SK-N-SH (cell line): ENCODE results near the gene TRPC6. TPM values are rescaled to one million over a fixed set of nuclear protein-coding genes. Genes with fewer than 3 reads are reported as not detected.

ENCODE experiments used
- CTCF ChIA-PET: fragments of 300-600, 350-600 bp; formaldehyde crosslinking; extraction: SDS; loops from one replicate; lab custom pipeline; 2021; lab: Yijun Ruan, JAX
- POLR2A ChIA-PET: fragments of 350-600 bp; sonication (Branson Sonifier 250); formaldehyde crosslinking; extraction: SDS; loops from one replicate; lab custom pipeline; 2020; ENCODE audit warnings: antibody characterized with exemption, inconsistent platforms; lab: Yijun Ruan, JAX
- DNase-seq: peaks from one replicate; pipeline ENCODE4 v3.0.0; 2012
- H2AFZ ChIP-seq: fragments of 200-600 bp; sonication (generic); 2 replicates; pipeline ENCODE4 v1.8.1; 2016; ENCODE audit warnings: antibody characterized with exemption, mild to moderate bottlenecking, low read depth
- H3F3A ChIP-seq: fragments of 200-600 bp; sonication (generic); replicated peaks from 2 replicates; pipeline ENCODE3; 2016; ENCODE audit warnings: antibody characterized with exemption, mild to moderate bottlenecking; ENCODE audit not compliant: insufficient read depth
- H3K27ac ChIP-seq, 2 experiments: fragments of 200-500 bp in 1 of 2; fragments of 200-600 bp in 1 of 2; sonication (Bioruptor generic) in 1 of 2; sonication (generic), shearing (Covaris generic) in 1 of 2; 2 replicates each; pipeline versions ENCODE4 v1.5.1 to v1.6.1; 2014 to 2016; ENCODE audit warnings: low read depth in 2 of 2, inconsistent platforms in 1 of 2, low read length in 1 of 2, mild to moderate bottlenecking in 1 of 2, mixed read lengths in 1 of 2
- H3K27me3 ChIP-seq: fragments of 200-600 bp; sonication (generic), shearing (Covaris generic); 2 replicates; pipeline ENCODE4 v1.6.1; 2016; ENCODE audit warnings: mixed run types; ENCODE audit not compliant: insufficient read depth
- H3K36me3 ChIP-seq, 2 experiments: fragments of 200-500 bp in 1 of 2; fragments of 200-600 bp in 1 of 2; sonication (Bioruptor generic) in 1 of 2; sonication (generic) in 1 of 2; replicated peaks in 1 of 2; 2 replicates each; pipeline versions ENCODE3 to v1.5.1; 2014 to 2016; ENCODE audit warnings: low read length in 1 of 2, mild to moderate bottlenecking in 1 of 2; ENCODE audit not compliant: insufficient read depth in 2 of 2, control insufficient read depth in 1 of 2
- H3K4me1 ChIP-seq, 2 experiments: fragments of 200-500 bp in 1 of 2; fragments of 200-600 bp in 1 of 2; sonication (Bioruptor generic) in 1 of 2; sonication (generic), shearing (Covaris generic) in 1 of 2; 2 replicates each; pipeline versions ENCODE4 v1.5.1 to v1.6.1; 2014 to 2016; ENCODE audit warnings: low read depth in 1 of 2, low read length in 1 of 2, mixed run types in 1 of 2; ENCODE audit not compliant: insufficient read depth in 2 of 2, control insufficient read depth in 1 of 2
- H3K4me2 ChIP-seq: fragments of 200-600 bp; sonication (generic), shearing (Covaris generic); 2 replicates; pipeline ENCODE4 v1.6.1; 2017; ENCODE audit warnings: mixed run types
- H3K4me3 ChIP-seq, 2 experiments: fragments of 200-500 bp in 1 of 2; fragments of 200-600 bp in 1 of 2; sonication (Bioruptor generic) in 1 of 2; sonication (generic), shearing (Covaris generic) in 1 of 2; 2 replicates each; pipeline versions ENCODE4 v1.5.1 to v1.8.1; 2014 to 2016; ENCODE audit warnings: low read depth in 2 of 2, inconsistent platforms in 1 of 2, low read length in 1 of 2, mild to moderate bottlenecking in 1 of 2, mixed read lengths in 1 of 2, moderate library complexity in 1 of 2
- H3K79me2 ChIP-seq: fragments of 200-600 bp; sonication (generic); 2 replicates; pipeline ENCODE4 v1.8.1; 2017; ENCODE audit warnings: mild to moderate bottlenecking; ENCODE audit not compliant: insufficient read depth
- H3K9ac ChIP-seq: fragments of 200-600 bp; sonication (generic); 2 replicates; pipeline ENCODE4 v1.6.1; 2017; ENCODE audit warnings: mixed run types
- H3K9me2 ChIP-seq: fragments of 200-600 bp; sonication (generic); 2 replicates; pipeline ENCODE4 v1.6.1; 2017; ENCODE audit warnings: mixed run types
- H3K9me3 ChIP-seq: fragments of 200-600 bp; sonication (generic); 2 replicates; pipeline ENCODE4 v1.6.1; 2017; ENCODE audit warnings: mixed run types, mild to moderate bottlenecking, moderate library complexity
- H4K20me1 ChIP-seq: fragments of 200-600 bp; sonication (generic); 2 replicates; pipeline ENCODE4 v1.6.1; 2017; ENCODE audit warnings: mild to moderate bottlenecking, mixed run types; ENCODE audit not compliant: insufficient read depth
- CHD2 ChIP-seq: fragments of 150-350 bp; IDR thresholded peaks from 2 replicates; pipeline ENCODE4 v1.6.1; 2018; ENCODE audit warnings: low read length; ENCODE audit not compliant: partially characterized antibody
- EP300 ChIP-seq, 2 experiments: IDR thresholded peaks; 2 replicates each; pipeline versions ENCODE4 v1.4.0 to v1.6.1; 2012; ENCODE audit warnings: borderline replicate concordance in 1 of 2, low read depth in 1 of 2, low read length in 1 of 2
- FOXJ3 ChIP-seq: sonication (generic); formaldehyde crosslinking; IDR thresholded peaks from 2 replicates; pipeline ENCODE4 v1.5.1; 2020; ENCODE audit warnings: mild to moderate bottlenecking, missing genetic modification reagents
- GATA2 ChIP-seq: sonication (generic); formaldehyde crosslinking; IDR thresholded peaks from 2 replicates; pipeline ENCODE4 v1.5.0; 2020; ENCODE audit warnings: mild to moderate bottlenecking, missing genetic modification reagents
- JUND ChIP-seq: IDR thresholded peaks from 2 replicates; pipeline ENCODE4 v1.4.0; 2012
- MEF2A ChIP-seq: IDR thresholded peaks from 2 replicates; pipeline ENCODE4 v1.4.0; 2012; ENCODE audit warnings: low read depth, borderline replicate concordance
- NRF1 ChIP-seq: IDR thresholded peaks from 2 replicates; pipeline ENCODE4 v1.6.1; 2012; ENCODE audit warnings: low read depth, mild to moderate bottlenecking, low read length
- RAD21 ChIP-seq: IDR thresholded peaks from 2 replicates; pipeline ENCODE4 v1.6.1; 2012; ENCODE audit warnings: mild to moderate bottlenecking, low read length
- RXRA ChIP-seq: IDR thresholded peaks from 2 replicates; pipeline ENCODE4 v1.4.0; 2012; ENCODE audit warnings: low read depth, mild to moderate bottlenecking, borderline replicate concordance
- SMC3 ChIP-seq: IDR thresholded peaks from 2 replicates; pipeline ENCODE4 v1.6.1; 2012; ENCODE audit warnings: low read depth, low read length, improper control_type of control experiment
- YY1 ChIP-seq: IDR thresholded peaks from 2 replicates; pipeline ENCODE4 v1.4.0; 2012; ENCODE audit warnings: low read depth, mild to moderate bottlenecking
- WGBS: methylation state at CpG from one replicate; pipeline ENCODE4 v1.1.6; 2017; ENCODE audit warnings: low lambda C conversion rate; 5-methylcytosine and 5-hydroxymethylcytosine counted together
- polyA plus RNA-seq, 3 experiments: library from polyadenylated mRNA; depleted of rRNA; stranded (reverse); fragments of >200 nt; gene quantifications; 2 replicates each; pipeline ENCODE4 v1.2.3, GENCODE V29; 2012
- TF ChIP-seq, protein P1 (sequence below): fragments of 150-350 bp; IDR thresholded peaks from 2 replicates; pipeline ENCODE4 v1.6.1; 2016; ENCODE audit warnings: mild to moderate bottlenecking, low read depth, low read length
- TF ChIP-seq, protein P2 (sequence below): IDR thresholded peaks from 2 replicates; pipeline ENCODE4 v1.6.1; 2012; ENCODE audit warnings: mild to moderate bottlenecking, low read depth, low read length, moderate library complexity
- TF ChIP-seq, protein P3 (sequence below): IDR thresholded peaks from 2 replicates; pipeline ENCODE4 v1.4.0; 2012; ENCODE audit warnings: low read depth, borderline replicate concordance
- TF ChIP-seq, protein P4 (sequence below): fragments of 150-350 bp; IDR thresholded peaks from 2 replicates; pipeline ENCODE4 v1.6.1; 2017; ENCODE audit warnings: antibody characterized with exemption, low read length, low read depth, borderline replicate concordance
- TF ChIP-seq, protein P5 (sequence below): IDR thresholded peaks from 2 replicates; pipeline ENCODE4 v1.4.0; 2012; ENCODE audit warnings: low read depth, borderline replicate concordance
- TF ChIP-seq, protein P6 (sequence below): IDR thresholded peaks from 2 replicates; pipeline ENCODE4 v1.4.0; 2012; ENCODE audit warnings: low read depth

Gene TRPC6
- polyA plus RNA-seq, 1 of the 3 experiments (the other 2 are of a cell fraction): not detected

DNA sequence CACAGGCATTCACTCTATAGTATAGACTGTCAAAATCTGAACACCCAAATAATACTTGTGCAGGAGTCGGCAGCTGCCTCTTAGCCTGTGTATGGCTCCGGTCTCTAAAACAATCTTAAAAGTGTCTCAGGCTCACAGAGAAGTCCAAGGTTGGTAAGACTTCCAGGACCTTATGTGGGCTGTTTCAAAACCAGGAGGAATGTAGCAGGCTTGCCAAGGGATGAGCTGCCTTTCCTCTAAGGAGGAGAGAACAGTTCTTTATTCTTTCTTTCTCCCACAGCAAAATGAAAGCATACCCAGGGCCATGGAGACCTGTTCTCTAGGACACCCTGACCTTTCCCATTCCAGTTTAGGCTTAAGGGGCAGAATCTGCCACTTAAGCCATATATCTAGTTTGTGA is 176.5 kb downstream of the TRPC6 start:
- no peak overlapping the region for H2AFZ ChIP-seq
- CTCF ChIA-PET: no interaction called here
- no peaks in the 10 kb centered on the region for H3K9me3 ChIP-seq
- WGBS: 6% methylated on average over 2 of the region's 2 CpGs
- H3K79me2 ChIP-seq: no peaks in the 10 kb centered on the region
- H3K27ac ChIP-seq: no peak overlapping the region
- no peaks in the 10 kb centered on the region for H3K9me2 ChIP-seq
- no peaks in the 10 kb centered on the region for H4K20me1 ChIP-seq
- no peaks in the 10 kb centered on the region for H3K4me1 ChIP-seq
- no peaks in the 10 kb centered on the region for H3F3A ChIP-seq
- H3K4me3 ChIP-seq: no peak overlapping the region
- DNase-seq: no peak
- H3K4me2 ChIP-seq: no peak overlapping the region
- H3K9ac ChIP-seq: no peak overlapping the region
- H3K27me3 ChIP-seq: no peaks in the 10 kb centered on the region; the same call in 1 of the 2 replicates
- TF ChIP-seq CHD2: no peak
- TF ChIP-seq, protein P1, sequence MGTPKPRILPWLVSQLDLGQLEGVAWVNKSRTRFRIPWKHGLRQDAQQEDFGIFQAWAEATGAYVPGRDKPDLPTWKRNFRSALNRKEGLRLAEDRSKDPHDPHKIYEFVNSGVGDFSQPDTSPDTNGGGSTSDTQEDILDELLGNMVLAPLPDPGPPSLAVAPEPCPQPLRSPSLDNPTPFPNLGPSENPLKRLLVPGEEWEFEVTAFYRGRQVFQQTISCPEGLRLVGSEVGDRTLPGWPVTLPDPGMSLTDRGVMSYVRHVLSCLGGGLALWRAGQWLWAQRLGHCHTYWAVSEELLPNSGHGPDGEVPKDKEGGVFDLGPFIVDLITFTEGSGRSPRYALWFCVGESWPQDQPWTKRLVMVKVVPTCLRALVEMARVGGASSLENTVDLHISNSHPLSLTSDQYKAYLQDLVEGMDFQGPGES: no peak
- TF ChIP-seq, protein P2, sequence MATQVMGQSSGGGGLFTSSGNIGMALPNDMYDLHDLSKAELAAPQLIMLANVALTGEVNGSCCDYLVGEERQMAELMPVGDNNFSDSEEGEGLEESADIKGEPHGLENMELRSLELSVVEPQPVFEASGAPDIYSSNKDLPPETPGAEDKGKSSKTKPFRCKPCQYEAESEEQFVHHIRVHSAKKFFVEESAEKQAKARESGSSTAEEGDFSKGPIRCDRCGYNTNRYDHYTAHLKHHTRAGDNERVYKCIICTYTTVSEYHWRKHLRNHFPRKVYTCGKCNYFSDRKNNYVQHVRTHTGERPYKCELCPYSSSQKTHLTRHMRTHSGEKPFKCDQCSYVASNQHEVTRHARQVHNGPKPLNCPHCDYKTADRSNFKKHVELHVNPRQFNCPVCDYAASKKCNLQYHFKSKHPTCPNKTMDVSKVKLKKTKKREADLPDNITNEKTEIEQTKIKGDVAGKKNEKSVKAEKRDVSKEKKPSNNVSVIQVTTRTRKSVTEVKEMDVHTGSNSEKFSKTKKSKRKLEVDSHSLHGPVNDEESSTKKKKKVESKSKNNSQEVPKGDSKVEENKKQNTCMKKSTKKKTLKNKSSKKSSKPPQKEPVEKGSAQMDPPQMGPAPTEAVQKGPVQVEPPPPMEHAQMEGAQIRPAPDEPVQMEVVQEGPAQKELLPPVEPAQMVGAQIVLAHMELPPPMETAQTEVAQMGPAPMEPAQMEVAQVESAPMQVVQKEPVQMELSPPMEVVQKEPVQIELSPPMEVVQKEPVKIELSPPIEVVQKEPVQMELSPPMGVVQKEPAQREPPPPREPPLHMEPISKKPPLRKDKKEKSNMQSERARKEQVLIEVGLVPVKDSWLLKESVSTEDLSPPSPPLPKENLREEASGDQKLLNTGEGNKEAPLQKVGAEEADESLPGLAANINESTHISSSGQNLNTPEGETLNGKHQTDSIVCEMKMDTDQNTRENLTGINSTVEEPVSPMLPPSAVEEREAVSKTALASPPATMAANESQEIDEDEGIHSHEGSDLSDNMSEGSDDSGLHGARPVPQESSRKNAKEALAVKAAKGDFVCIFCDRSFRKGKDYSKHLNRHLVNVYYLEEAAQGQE: no peak
- no peak for TF ChIP-seq YY1
- TF ChIP-seq EP300 (IDR thresholded peaks at IDR 0.05; ENCODE audit: borderline replicate concordance in 1 of 2, low read depth in 1 of 2, low read length in 1 of 2): no peak
- no peak for TF ChIP-seq GATA2 (CRISPR knock-in tag)
- TF ChIP-seq NRF1: no peak
- TF ChIP-seq MEF2A: no peak
- no peak for TF ChIP-seq JUND
- TF ChIP-seq, protein P3, sequence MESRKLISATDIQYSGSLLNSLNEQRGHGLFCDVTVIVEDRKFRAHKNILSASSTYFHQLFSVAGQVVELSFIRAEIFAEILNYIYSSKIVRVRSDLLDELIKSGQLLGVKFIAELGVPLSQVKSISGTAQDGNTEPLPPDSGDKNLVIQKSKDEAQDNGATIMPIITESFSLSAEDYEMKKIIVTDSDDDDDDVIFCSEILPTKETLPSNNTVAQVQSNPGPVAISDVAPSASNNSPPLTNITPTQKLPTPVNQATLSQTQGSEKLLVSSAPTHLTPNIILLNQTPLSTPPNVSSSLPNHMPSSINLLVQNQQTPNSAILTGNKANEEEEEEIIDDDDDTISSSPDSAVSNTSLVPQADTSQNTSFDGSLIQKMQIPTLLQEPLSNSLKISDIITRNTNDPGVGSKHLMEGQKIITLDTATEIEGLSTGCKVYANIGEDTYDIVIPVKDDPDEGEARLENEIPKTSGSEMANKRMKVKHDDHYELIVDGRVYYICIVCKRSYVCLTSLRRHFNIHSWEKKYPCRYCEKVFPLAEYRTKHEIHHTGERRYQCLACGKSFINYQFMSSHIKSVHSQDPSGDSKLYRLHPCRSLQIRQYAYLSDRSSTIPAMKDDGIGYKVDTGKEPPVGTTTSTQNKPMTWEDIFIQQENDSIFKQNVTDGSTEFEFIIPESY: no peak
- TF ChIP-seq, protein P4, sequence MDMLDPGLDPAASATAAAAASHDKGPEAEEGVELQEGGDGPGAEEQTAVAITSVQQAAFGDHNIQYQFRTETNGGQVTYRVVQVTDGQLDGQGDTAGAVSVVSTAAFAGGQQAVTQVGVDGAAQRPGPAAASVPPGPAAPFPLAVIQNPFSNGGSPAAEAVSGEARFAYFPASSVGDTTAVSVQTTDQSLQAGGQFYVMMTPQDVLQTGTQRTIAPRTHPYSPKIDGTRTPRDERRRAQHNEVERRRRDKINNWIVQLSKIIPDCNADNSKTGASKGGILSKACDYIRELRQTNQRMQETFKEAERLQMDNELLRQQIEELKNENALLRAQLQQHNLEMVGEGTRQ: no peak
- TF ChIP-seq SMC3: no peak
- no peak for TF ChIP-seq RXRA
- TF ChIP-seq RAD21: no peak
- no peak for TF ChIP-seq FOXJ3 (CRISPR knock-in tag)
- TF ChIP-seq, protein P5, sequence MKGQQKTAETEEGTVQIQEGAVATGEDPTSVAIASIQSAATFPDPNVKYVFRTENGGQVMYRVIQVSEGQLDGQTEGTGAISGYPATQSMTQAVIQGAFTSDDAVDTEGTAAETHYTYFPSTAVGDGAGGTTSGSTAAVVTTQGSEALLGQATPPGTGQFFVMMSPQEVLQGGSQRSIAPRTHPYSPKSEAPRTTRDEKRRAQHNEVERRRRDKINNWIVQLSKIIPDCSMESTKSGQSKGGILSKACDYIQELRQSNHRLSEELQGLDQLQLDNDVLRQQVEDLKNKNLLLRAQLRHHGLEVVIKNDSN: no peak
- TF ChIP-seq, protein P6, sequence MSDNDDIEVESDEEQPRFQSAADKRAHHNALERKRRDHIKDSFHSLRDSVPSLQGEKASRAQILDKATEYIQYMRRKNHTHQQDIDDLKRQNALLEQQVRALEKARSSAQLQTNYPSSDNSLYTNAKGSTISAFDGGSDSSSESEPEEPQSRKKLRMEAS: no peak
- POLR2A ChIA-PET: no interaction called here
- no peaks in the 10 kb centered on the region for H3K36me3 ChIP-seq
